Stimulated activated CD4-positive, alpha-beta T cell treated with anti-CD3 and anti-CD28 coated beads, TNF-alpha, amount 100 ng/mL, for 4 hours (primary cell): ENCODE measurements around the gene PSKH1.

Experiments
- DNase-seq, 3 experiments: peaks; one replicate each; pipeline ENCODE4 v3.0.0-alpha.2; 2020; ENCODE audit warnings: low read depth in 3 of 3

PSKH1 gene

GRCh38 chr16:67865318-67865717 is 27.7 kb upstream of the PSKH1 start:
- DNase-seq, result no peak

- no peak for DNase-seq
Observed at GRCh38 chr16:67868290-67868689, 24.8 kb upstream of the PSKH1 start.

- no peak for DNase-seq
Observed at GRCh38 chr16:67869653-67870052, 23.4 kb upstream of the PSKH1 start.

- DNase-seq, result no peak
Observed at GRCh38 chr16:67871256-67871655, 21.8 kb upstream of the PSKH1 start.

GRCh38 chr16:67872131-67872630 is 20.9 kb upstream of the PSKH1 start:
- no peak for DNase-seq

GRCh38 chr16:67872631-67873434 is 20.2 kb upstream of the PSKH1 start, which contains the start of gene EDC4:
Gene EDC4 (plus strand): TSS chr16:67873052. CDS start chr16:67873262, 210 bp downstream.
- peak; percentile 81 to 88 (median 82) for DNase-seq

GRCh38 chr16:67873435-67874370 is 19.4 kb upstream of the PSKH1 start:
- no peak for DNase-seq

- DNase-seq, result no peak
Observed at GRCh38 chr16:67874372-67874771, 18.7 kb upstream of the PSKH1 start.

GRCh38 chr16:67877064-67877463 is 16.0 kb upstream of the PSKH1 start:
- no peak for DNase-seq

GRCh38 chr16:67878232-67878631 is 14.8 kb upstream of the PSKH1 start:
- no peak for DNase-seq

GRCh38 chr16:67878846-67879245 is 14.2 kb upstream of the PSKH1 start:
- no peak for DNase-seq

GRCh38 chr16:67879462-67879861 is 13.6 kb upstream of the PSKH1 start:
- DNase-seq, result no peak

GRCh38 chr16:67879936-67880335 is 13.1 kb upstream of the PSKH1 start:
- DNase-seq, result no peak

- DNase-seq, result no peak
Observed at GRCh38 chr16:67880584-67880983, 12.5 kb upstream of the PSKH1 start.

GRCh38 chr16:67881621-67882161 is 11.4 kb upstream of the PSKH1 start:
- no peak for DNase-seq

- DNase-seq, result no peak
Observed at GRCh38 chr16:67882374-67883145, 10.5 kb upstream of the PSKH1 start.

GRCh38 chr16:67883146-67883871 is 9.7 kb upstream of the PSKH1 start:
- no peak for DNase-seq

GRCh38 chr16:67883872-67884261 is 9.2 kb upstream of the PSKH1 start:
- peak; percentile 42 to 61 (median 55) for DNase-seq

GRCh38 chr16:67884684-67885083 is 8.4 kb upstream of the PSKH1 start, which contains the start of gene NRN1L:
Gene NRN1L (plus strand): TSS chr16:67884885. CDS start chr16:67884904, 19 bp downstream.
- DNase-seq, result no peak

- DNase-seq, result no peak
Observed at GRCh38 chr16:67885545-67885944, 7.5 kb upstream of the PSKH1 start.

GRCh38 chr16:67885976-67886375 is 7.1 kb upstream of the PSKH1 start:
- DNase-seq, result no peak
